NCI-H1105 treated with DMSO at 0.1 percent for 48 hours (cell line): ENCODE results near the gene ATP11A.

ENCODE experiments used
- DNase-seq: peaks from one replicate; lab custom pipeline; 2025; lab: John Stamatoyannopoulos, UW

The ATP11A gene

GRCh38 chr13:112931028-112931934 is 241.4 kb downstream of the ATP11A start:
- DNase-seq: peak; percentile 93

GRCh38 chr13:112932971-112933370 is 243.1 kb downstream of the ATP11A start:
- DNase-seq: no peak

DNA sequence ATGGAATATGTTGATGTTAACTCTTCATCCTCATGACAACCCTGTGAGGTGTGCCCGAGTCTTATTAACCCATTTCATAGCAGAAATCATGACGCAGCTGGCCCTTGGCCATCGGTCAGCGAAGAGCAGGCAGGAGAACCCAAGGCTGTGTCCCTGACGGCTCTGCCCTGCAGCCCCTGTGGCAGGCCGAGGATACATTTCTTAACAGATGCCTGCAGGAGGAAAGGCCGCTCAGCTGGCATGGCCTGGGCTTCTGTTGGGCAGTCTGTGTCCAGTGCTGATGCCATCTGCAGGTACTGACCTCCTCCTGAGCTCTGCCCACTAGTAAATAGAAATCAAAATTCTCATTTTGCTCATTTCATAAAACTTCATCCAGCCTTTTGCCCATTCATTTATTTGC is 243.8 kb downstream of the ATP11A start:
- no peak for DNase-seq

DNA sequence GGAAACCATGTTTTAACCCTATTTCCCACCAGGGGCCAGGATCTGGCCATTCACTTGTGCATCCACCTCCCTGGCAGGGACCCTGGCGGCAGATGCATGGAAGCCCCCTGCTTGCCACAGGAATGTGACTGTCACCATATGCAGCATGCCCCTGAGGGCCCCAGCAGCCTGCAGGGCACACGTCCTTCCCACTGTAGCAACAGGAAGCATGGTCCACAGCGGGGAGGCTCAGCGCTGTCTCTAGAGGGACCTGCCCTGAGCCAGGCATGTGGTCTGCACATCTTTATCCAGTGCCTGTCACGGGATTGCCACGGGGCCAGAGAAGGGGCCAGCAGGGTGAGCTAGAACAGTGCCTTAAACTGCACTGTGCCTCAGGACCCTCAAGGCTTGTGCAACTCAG is 244.2 kb downstream of the ATP11A start:
- DNase-seq: no peak
